Muscle layer of colon (tissue), 2 donors: ENCODE measurements around the gene MCUR1.
"Not testable (repeated sequence)": the region's sequence is repeated elsewhere in the genome, so short reads cannot be mapped to it uniquely, and the experiment has no call there.

Experiments
- H3K27ac ChIP-seq: one replicate; pipeline ENCODE4 v1.7.0; 2013; ENCODE audit warnings: low read depth, mild to moderate bottlenecking, low read length, moderate library complexity
- H3K27me3 ChIP-seq, 2 donors: one replicate each; pipeline ENCODE4 v1.7.0; 2013; ENCODE audit warnings: low read length in 2 of 2, mild to moderate bottlenecking in 2 of 2; ENCODE audit not compliant: insufficient read depth in 2 of 2, control insufficient read depth in 1 of 2
- H3K36me3 ChIP-seq: one replicate; pipeline ENCODE4 v1.7.0; 2013; ENCODE audit warnings: mild to moderate bottlenecking, low read length; ENCODE audit not compliant: insufficient read depth
- H3K4me1 ChIP-seq: one replicate; pipeline ENCODE4 v1.7.0; 2013; ENCODE audit warnings: mild to moderate bottlenecking, low read length; ENCODE audit not compliant: insufficient read depth
- H3K4me3 ChIP-seq, 2 donors: one replicate each; pipeline ENCODE4 v1.7.0; 2013; ENCODE audit warnings: low read length in 2 of 2, low read depth in 1 of 2, mild to moderate bottlenecking in 1 of 2, moderate library complexity in 1 of 2
- H3K9ac ChIP-seq: one replicate; pipeline ENCODE4 v1.7.0; 2013; ENCODE audit warnings: low read length
- H3K9me3 ChIP-seq: one replicate; pipeline ENCODE4 v1.7.0; 2013; ENCODE audit warnings: mild to moderate bottlenecking, low read length
- donor health status: abdominal sarcoma.
- donor health status: Adenocarcinoma of cecum.

MCUR1 gene

DNA sequence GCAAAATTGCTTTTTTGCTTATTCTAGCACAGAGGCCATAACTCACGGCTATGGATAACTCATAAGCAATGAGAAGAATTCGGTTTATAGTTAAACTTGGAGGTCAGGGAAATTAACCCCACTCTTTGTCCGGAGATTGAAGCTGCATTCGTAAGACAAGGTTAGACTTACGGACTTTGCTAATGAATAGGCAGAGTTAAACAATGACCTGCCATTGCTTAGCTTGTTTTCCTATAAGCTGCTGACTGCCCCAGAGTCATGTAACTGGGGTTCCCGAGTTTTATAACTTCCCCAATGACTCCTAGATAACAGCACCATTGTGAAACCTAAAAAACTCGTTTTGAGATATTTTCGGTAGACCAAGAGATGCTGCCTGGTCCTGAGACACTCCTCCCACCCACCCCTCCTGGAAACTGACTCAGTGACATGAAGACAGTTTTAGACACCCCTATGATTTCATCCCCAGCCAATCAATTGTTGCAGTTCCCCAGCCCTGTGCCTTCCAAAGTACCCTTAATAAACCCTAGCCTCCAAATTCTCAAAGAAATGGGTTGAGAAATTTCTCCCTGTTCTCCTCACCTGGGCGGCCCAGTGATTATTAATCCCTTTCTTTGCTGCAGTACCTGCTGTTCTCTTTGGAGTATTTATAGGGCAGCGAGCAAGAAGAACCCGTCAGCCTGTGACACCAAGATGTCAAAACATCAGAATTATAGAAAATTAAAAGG, 33.1 kb upstream of the MCUR1 start:
- H3K9me3 ChIP-seq: no peaks in the 10 kb centered on the region
- H3K4me1 ChIP-seq: peaks cover 5% of the 10 kb centered on the region
- no peaks in the 10 kb centered on the region for H3K36me3 ChIP-seq
- no peak overlapping the region for H3K9ac ChIP-seq
- no peak overlapping the region for H3K27ac ChIP-seq
- H3K27me3 ChIP-seq: peaks cover 0 to 4% of the 10 kb centered on the region in 2 donors
- H3K4me3 ChIP-seq: no peak overlapping the region

GRCh38 chr6:13846841-13847240, 32.5 kb upstream of the MCUR1 start:
- Histone ChIP-seq H3K9me3 (no peaks in the 10 kb centered on the region), H3K4me1 (peaks cover 5% of the 10 kb centered on the region), H3K9ac (no peak overlapping the region), H3K27me3 (peaks cover 0 to 4% of the 10 kb centered on the region in 2 donors), H3K27ac (no peak overlapping the region), H3K36me3 (no peaks in the 10 kb centered on the region), H3K4me3 (no peak overlapping the region)

- Histone ChIP-seq H3K9me3 (no peaks in the 10 kb centered on the region), H3K4me1 (no peaks in the 10 kb centered on the region), H3K36me3 (no peaks in the 10 kb centered on the region), H3K9ac (no peak overlapping the region), H3K4me3 (no peak overlapping the region), H3K27ac (no peak overlapping the region), H3K27me3 (peaks cover 0 to 1% of the 10 kb centered on the region in 2 donors)
Measured at GRCh38 chr6:13841936-13842335, 27.6 kb upstream of the MCUR1 start.

DNA sequence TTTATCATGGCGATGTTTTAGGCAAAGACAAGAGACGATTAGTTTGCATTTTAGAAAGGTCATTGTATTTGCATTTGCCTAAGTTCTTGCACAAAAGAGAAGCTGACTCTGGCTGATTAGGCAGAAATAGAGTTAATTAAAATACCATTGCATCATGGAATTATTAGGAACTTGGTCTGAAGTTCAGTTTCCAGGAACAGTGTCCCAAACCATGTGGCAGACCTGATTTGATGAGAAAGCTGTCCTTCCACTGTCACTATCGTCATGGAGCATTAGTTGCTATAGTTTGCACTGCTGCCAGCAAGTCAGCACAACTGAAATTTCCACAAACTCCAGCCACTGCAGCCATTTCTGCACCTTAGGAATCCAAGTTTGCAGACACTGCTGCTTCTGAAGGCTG, 24.3 kb upstream of the MCUR1 start:
- Histone ChIP-seq H3K9me3 (no peaks in the 10 kb centered on the region), H3K27me3 (no peaks in the 10 kb centered on the region), H3K9ac (no peak overlapping the region), H3K4me3 (no peak overlapping the region), H3K27ac (no peak overlapping the region), H3K4me1 (no peaks in the 10 kb centered on the region), H3K36me3 (no peaks in the 10 kb centered on the region)

- Histone ChIP-seq H3K27me3 (no peaks in the 10 kb centered on the region), H3K36me3 (no peaks in the 10 kb centered on the region)
Measured at GRCh38 chr6:13836170-13836569, 21.8 kb upstream of the MCUR1 start.

DNA sequence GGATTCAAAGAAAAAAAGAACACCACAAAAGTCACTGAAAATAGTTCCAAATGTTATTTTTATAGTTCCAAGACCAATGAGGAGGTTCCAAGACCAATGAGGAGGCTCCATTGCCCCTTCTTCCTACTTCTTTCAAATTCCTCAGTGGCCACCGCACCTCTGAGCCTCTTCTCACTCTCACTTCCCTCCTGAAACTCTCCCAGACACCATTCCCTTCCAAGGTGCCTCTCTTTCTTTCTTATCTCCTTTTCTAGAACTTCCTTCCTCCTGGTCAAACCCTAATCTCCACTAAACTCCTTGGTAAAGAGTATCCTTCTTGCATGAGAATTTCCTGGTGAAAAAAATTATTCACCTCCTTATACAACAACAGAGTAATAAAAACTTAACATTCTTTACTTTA, 20.4 kb upstream of the MCUR1 start:
- Histone ChIP-seq H3K36me3 (no peaks in the 10 kb centered on the region), H3K9ac (no peak overlapping the region), H3K27me3 (no peaks in the 10 kb centered on the region), H3K27ac (no peak overlapping the region), H3K4me1 (no peaks in the 10 kb centered on the region), H3K9me3 (no peaks in the 10 kb centered on the region), H3K4me3 (no peak overlapping the region)

More at GRCh38 chr6:13836170-13836569, 21.8 kb upstream of the MCUR1 start:
- no peaks in the 10 kb centered on the region for H3K4me1 ChIP-seq
- no peak overlapping the region for H3K4me3 ChIP-seq
- H3K27ac ChIP-seq: no peak overlapping the region
- H3K9me3 ChIP-seq: no peaks in the 10 kb centered on the region
- no peak overlapping the region for H3K9ac ChIP-seq

DNA sequence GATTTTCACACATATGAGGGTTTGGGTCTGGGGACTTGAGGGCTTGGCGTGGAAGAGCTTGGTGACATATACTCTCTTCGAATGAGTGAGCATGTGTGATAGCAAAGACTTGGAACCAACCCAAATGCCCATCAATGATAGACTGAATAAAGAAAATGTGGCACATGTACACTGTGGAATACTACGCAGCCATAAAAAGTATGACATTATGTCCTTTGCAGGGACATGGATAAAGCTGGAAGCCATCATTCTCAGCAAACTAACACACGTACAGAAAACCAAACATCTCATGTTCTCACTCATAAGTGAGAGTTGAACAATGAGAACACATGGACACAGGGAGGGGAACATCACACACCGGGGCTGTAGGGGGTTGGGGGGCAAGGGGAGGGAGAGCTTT, 19.7 kb upstream of the MCUR1 start:
- not testable (repeated sequence) for H3K4me1 ChIP-seq, H3K9ac ChIP-seq, H3K4me3 ChIP-seq, H3K9me3 ChIP-seq, H3K27ac ChIP-seq, H3K27me3 ChIP-seq, H3K36me3 ChIP-seq

DNA sequence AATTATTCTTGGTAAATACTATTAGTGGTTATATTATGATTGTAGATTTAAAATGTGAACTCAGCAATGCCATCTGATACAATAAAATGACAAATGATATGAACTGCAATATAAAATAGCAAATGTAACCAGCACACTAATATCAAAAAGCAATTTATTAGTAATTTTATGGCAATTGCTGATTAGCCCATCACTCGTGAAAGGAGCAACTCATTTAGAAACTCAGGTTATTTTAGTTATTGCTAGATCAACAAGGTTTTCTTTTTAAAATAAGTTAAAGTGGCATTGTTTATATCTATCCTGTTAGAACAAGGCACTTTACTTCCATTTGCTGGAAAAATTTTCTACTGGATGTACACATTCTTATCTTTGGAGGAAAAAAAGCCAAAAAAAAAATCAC, 18.4 kb upstream of the MCUR1 start:
- Histone ChIP-seq H3K27me3 (no peaks in the 10 kb centered on the region), H3K9me3 (no peaks in the 10 kb centered on the region), H3K27ac (no peak overlapping the region), H3K4me1 (no peaks in the 10 kb centered on the region), H3K36me3 (no peaks in the 10 kb centered on the region), H3K4me3 (no peak overlapping the region), H3K9ac (no peak overlapping the region)

- Histone ChIP-seq H3K27ac (no peak overlapping the region), H3K4me3 (no peak overlapping the region), H3K9ac (no peak overlapping the region), H3K4me1 (no peaks in the 10 kb centered on the region), H3K36me3 (no peaks in the 10 kb centered on the region), H3K9me3 (no peaks in the 10 kb centered on the region), H3K27me3 (no peaks in the 10 kb centered on the region)
Measured at GRCh38 chr6:13831615-13832014, 17.3 kb upstream of the MCUR1 start.

- Histone ChIP-seq H3K9me3 (no peaks in the 10 kb centered on the region), H3K27ac (no peak overlapping the region), H3K4me1 (no peaks in the 10 kb centered on the region), H3K9ac (no peak overlapping the region), H3K4me3 (no peak overlapping the region), H3K27me3 (no peaks in the 10 kb centered on the region), H3K36me3 (no peaks in the 10 kb centered on the region)
Measured at GRCh38 chr6:13830803-13831202, 16.4 kb upstream of the MCUR1 start.

DNA sequence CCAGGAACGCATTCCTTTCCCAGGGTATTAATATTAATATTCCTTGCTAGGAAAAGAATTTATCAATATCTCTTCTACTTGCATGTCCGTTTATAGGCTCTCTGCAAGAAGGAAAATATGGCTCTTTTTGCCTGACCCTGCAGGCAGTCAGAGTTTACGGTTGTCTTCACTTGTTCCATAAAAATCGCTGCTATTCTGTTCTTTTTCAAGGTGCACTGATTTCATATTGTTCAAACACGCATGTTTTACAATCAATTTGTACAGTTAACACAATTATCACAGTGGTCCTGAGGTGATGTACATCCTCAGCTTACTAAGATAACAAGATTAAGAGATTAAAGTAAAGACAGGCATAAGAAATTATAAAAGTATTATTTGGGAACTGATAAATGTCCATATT, 15.1 kb upstream of the MCUR1 start:
- H3K27ac ChIP-seq, H3K27me3 ChIP-seq, H3K9ac ChIP-seq, H3K9me3 ChIP-seq, H3K4me1 ChIP-seq, H3K36me3 ChIP-seq, H3K4me3 ChIP-seq: not testable (repeated sequence)

DNA sequence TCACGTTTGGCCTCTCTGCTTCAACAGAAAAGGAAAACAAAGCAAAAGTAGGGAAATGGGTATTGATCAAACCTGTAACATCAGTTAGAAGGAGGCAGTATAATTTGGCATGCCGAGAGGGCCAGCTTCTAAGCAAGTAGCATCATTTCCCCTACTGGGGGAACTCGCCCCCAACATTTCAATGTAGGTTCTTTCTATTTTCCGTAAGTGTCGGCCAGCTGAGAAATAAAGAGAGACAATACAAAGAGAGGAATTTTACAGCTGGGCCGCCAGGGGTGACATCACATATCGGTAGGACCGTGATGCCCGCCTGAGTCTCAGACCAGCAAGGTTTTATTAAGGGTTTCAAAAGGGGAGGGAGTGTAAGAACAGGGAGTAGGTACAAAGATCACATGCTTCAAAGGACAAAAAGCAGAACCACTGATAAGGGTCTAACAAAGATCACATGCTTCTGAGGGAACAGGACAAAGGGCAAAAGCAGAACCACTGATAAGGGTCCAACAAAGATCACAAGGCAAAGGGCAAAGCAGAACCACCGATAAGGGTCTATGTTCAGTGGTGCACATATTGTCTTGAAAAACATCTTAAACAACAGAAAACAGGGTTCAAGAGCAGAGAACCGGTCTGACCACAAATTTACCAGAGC, 14.4 kb upstream of the MCUR1 start:
- H3K27ac ChIP-seq, H3K4me3 ChIP-seq, H3K9ac ChIP-seq, H3K27me3 ChIP-seq, H3K4me1 ChIP-seq, H3K9me3 ChIP-seq, H3K36me3 ChIP-seq: not testable (repeated sequence)
